HG02763 (cell line): ENCODE data around the gene SPIRE1.
"Not testable (repeated sequence)": the region's sequence is repeated elsewhere in the genome, so short reads cannot be mapped to it uniquely, and the experiment has no call there.

ENCODE experiments used
- ATAC-seq: cut with Tn5 transposase; IDR thresholded peaks from one replicate; pipeline ENCODE4 v1.9.1; 2021; ENCODE audit warnings: mild to moderate bottlenecking, moderate library complexity; ENCODE audit not compliant: unreplicated experiment

Gene SPIRE1

DNA sequence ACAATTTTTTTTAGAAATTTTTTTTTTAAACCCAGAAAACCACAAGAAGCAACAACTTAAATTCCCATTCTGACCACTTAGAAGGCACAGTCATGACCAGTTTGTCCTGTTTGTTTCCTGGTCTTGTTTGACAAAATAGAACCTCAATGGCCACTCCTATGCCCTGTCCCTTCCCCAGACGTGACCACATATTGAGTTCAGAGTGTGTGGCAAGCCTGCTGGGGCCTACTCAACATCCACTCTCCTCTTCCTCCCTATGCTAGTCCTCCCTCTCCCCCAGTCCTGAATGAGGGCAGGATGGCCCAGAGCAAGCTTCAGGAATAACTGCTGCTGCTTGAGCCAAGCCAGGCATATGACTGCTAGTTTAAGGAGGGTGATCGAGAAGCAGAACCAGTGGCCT lies 160.6 kb downstream of the SPIRE1 start:
- no peak for ATAC-seq

DNA sequence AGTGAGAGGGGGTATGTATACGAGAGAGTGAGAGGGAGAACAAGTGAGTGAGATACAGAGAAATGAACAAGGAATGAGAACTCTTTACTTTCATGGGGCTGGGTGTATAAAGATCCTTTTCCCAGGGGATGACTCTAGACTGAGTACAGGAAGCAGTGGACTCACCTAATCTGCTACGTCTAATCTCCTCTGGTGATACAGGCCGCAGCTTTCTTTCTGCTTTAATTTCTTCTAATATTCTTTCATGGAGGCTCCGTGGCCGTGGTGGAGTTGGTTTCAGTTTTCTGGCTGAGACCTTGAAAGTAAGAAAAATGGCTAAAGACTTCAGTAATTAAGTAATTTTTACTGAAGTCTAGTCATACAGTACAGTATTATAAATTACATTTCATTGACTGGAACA lies 165.0 kb downstream of the SPIRE1 start:
- ATAC-seq: no peak

DNA sequence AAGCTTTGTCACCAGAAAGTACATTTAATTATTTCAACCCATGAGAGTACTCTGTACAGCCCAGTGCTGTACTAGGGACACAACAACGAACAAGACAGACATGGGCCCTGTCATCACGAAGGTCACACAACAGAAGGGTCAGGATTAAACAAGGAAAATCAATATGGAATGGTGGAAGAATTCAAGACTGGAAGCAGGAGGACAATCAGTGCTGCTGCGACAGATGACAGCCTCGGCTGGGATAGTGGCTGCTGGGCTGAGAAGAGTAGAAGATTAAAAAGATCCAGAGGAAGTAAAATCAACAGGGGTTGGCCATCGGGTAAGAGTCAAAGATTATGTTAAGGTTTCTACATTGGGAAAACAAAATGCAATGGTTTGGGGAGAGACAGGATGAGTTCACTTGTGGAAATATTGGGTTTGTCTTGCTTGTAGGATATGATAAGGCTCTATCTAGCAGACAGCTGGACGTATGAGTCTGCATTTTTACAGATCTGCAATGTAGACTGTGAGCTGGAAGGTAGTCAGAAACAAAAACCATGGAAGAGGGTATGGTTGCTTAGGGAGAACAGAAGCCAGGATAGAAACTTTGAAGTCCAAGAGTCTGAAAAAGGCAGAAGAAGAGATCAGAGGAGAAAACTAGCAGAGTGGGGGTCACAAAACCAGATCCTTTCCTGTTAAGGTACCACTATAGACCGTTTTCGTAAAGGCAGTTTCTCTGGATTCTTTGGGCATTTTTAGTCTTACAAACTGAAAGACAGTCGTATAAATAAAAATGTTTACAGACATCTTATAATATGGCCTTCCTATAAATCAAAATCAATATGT lies 166.1 kb downstream of the SPIRE1 start:
- no peak for ATAC-seq

DNA sequence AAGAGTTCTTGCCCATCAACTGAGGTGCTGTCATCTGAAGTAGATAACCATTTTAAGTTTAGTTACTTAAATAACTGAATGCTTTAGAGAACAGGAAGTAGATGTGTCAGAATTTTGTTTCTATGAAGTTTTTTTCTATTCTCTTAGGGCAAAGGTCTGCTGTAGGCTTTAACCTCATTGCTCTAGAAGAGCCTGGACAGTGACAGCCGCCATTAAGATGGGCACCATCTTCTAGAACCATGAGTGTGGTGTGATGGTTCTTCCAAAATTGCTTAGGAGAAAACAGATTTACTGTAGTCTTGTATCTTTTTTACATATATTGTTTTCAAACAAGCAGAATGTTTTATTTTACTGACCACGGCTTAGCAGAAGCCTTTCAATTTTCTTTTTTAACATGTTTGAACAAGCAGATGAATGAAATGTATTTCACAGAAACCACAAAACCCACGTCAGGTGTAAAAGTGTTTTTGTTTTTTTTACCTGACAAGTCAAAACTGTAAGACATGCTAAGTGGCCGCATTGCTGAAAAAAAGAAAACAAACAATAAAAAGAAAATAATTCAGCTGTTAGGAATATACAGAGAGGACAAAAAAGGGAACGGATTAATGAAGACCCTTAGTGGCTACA lies 172.3 kb downstream of the SPIRE1 start:
- ATAC-seq: no peak

DNA sequence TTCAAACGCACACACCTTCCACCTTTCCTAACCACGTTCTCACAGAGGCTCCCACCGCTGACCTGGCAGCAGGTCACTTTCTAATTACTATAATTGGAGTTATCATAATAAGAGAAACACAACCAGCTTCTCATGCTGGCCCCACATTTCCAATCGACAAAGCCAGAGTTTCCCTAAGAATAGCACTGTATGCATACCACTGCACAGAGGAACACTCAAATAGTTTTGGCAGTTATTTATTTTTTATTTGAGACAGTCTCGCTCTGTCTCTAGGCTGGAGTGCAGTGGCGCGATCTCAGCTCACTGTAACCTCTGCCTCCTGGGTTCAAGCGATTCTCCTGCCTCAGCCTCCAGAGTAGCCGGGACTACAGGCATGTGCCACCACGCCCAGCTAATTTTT lies 176.0 kb downstream of the SPIRE1 start:
- not testable (repeated sequence) for ATAC-seq

DNA sequence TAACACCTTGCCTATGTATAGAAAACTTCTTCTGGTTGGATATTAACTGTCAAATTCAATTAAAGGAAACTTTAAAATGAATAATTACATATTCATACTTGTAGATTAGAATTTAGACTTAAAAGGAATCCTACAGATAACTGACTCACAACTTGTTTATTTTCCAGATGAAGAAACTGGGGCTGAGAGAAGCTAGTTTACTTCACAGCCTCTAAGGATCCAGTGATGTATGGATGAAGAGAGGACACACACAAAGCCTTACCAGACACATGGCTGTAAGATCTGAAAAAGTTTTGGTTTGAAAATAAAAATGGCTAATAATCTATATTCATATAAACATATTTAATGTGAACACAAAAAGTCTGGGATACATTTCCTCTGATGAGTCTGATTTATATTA lies 177.9 kb downstream of the SPIRE1 start:
- no peak for ATAC-seq

DNA sequence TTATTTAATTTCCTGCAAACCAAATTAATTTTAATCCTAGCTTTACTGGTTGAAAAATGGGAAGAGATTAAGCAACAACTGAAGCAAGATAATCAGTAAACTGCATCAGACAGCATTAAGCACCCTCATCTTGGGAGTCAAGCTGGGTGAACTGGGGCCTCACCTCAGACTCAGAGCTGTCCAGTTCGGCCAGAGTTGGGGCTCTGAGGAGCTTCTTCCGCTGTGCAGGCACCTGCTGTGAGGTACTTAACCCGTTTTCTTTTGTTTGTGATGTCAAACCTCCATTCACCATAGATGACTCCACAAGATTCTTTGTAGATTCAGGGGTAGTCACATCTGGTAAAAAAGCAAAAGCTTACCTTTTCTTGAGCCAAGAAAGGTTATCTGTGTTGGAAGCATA lies 178.4 kb downstream of the SPIRE1 start:
- no peak for ATAC-seq

DNA sequence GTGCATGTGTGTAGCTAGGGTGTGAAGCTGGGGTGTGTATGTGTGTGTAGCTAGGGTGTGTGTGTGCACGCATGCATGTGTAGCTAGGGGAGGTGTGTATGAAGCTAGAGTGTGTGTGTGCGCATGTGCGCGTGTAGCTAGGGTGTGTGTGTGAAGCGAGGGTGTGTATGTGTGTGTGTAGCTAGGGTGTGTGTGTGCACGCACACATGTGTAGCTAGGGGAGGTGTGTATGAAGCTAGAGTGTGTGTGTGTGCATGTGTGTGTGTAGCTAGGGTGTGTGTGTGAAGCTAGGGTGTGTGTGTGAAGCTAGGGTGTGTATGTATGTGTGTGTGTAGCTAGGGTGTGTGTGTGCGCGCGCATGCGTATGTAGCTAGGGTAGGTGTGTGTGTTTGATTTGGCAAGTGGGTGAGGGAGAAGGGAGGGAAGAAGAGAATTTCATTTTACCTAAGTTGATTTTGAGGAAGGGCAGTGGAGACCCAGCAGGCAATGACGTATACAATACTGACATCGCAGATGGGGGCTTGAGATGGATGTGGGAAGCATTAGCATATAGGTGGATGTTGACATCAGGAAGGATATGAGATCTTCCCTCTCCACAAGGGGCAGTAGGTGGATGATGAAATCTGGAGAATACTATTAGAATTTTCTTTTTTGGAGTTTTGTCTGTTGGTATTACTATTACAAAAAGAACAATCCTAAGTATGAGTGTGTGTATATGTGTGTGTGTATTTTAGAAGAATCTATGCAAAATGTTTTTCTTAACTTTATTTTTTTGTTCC lies 179.4 kb downstream of the SPIRE1 start:
- ATAC-seq: no peak

DNA sequence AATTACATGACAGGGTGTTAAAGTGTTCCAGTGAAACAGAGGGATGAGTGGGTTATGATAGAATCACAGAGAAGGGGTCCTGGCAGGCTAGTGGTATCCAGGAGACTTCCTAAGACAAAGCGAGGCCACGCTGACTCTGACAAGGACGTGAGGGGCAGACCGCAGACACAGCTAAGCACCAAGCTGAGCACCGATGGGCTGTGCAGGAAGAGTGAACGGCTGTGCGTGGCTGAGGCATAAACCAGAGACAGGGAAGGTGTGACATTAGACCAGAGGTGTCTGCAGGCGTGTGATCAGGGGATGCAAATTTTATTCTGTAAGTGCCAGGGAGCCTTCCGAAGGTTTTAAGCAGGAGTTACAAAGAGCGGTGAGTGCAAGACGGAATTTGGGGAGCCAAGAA lies 180.3 kb downstream of the SPIRE1 start:
- no peak for ATAC-seq

DNA sequence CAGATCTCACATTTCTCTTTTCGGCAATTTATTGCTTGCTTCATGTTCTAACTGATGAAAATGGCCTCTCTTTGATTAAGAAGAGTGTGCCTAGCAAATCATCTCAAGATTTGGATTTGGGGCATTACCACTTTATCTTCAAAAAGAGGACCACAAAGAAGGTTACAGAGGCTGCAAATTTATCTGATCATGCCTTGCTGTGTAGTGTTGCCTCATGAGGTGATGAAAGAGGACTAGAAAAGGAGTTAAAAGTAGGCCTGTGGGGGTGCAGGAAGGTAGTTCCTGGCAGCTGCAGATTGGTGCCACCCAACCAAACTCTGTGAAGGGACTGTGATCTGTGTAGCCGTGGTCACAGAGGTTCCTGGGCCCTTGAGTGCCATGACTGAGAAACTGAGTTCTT lies 181.0 kb downstream of the SPIRE1 start:
- ATAC-seq: no peak

DNA sequence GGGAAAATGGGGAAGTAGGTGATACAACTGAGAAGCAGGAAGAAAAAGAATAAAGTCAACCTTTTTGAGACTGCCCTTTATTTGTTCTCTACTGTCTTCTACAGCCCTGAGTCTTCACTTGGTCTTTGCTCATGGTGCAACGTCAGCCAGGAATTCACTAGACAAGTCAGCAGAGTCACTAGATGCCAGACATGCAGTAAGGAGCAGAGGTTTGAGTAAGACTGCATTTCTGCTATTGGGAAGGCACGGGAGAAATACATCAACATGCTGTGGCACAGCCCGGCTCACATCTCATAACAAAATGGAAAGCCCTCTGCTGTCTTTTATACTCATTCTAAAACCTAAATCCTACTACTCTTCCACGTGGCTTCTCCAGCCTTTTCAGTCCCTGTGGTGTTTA lies 183.0 kb downstream of the SPIRE1 start:
- ATAC-seq: no peak

DNA sequence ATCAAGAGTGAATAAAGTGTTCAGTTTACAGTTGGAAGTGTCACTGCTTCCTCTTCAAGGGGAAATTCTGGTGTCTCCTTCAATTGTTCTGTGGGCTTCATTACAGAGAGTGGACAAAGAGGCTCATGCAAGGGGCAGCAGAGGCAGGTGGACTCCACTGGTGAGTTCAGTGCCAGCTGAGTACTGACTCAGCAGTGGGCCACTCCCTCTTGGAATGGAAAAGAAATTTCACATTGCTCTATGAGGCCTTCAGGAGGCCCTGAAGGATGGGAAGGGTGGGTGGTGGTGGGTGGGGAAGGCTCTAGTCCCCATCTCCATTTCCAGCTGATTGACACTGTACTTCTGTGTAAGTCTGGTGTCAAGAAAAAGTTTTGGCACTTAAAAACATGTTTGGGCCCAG lies 183.8 kb downstream of the SPIRE1 start:
- ATAC-seq: no peak

DNA sequence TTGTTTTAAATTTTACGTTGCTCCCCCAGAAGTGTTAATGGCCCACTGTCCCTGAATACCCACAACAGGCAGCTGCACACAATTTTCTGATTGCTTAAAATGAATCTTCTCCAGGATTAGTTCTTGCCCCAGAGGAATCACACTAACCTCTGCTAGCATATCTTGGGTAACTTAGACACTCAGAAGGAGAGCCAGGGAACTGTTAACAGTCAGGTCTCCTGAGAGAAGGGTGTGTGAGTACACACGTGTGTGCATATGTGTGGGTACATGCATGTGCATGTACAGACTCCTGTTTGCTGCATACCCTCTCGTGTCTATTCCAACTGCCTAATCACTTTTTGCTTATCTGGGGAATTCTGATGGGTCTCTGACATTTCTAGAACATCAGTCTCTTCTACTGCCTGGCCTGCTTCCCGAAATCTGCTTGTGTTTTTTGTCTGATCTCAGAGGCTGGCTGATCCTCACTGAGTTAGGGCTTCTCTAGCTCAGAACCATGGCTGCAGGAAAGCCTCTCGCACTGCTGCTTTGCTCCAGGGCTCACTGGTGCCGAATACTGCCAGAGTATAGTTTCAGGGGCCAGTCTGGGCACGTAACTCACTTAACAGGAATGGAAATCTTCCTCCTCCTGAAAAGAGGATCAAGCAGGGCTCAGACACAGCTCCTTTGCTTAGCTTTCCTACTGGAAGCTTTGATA lies 187.4 kb downstream of the SPIRE1 start:
- no peak for ATAC-seq

DNA sequence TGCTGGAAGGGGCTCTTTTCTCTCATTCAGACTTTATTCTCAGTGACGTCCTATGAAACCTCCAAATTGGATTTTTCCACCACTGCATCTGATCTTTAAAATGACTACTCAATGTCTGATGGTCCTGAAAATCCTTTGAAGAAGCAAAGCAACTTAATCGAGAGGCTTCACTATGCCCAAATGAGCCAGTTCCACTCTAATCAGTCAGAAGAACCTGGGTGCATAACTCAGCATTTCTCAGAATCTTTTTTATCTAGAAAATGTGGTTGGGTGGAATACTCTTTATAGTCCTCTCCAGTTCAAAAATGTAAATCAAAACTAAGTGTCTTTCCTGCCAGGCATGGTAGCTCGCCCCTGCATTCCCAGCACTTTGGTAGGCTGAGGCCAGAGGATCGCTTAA lies 189.5 kb downstream of the SPIRE1 start:
- ATAC-seq: no peak

DNA sequence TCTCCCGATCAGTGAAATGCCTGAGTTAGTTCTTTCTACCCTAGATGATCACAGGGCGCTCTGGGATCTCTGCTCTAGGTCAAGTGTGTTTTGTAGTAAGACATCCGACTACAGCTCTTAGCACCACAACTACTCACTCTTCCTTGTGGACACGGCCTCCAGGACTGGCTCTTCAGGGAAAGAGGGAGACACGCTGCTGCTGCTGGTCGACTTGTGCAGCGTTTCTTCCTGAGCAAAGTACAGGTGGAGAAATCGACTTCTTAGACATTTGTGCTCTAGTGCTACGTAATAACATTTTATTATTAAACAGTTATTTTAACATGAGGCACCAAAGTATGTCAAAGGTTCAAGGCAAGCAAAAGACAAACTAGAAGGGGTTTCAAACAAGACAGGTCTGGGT lies 193.2 kb downstream of the SPIRE1 start:
- ATAC-seq: no peak

DNA sequence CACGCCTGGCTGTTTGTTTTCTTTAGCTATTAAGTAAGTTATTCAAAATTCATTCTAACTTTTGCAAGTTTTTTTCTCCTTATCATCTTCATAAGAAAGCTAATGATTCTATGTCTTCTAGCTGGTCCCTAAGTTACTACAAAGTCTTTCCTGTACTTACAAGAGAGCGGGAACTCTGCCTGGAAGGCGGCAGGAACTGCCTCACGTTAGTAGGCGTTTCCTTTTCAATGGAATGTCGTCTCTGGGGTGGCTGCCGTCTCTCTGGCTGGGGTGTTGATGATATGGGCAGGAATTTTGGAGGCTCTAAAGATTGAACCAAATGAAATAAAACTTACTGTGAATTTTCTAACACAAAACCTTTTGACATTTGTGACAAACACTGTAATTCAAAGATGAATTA lies 194.7 kb downstream of the SPIRE1 start:
- ATAC-seq: no peak

DNA sequence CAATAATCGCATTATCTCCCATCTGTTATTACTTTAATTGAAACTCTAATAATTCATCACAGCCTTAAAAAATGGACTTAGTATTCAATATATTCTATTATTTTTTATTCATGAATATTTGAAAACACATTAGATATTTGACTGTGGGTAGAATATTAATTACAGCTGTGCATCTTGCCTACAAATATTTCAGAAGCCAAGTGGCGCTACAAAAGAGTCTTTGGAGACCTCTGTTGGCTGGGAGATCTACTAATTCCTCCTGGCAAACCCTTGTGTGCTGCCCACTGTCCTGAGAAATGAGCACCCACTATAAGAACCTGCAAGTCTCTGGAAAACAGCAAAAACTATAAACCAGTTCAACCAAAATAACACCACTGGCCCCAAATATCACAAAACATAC lies 195.7 kb downstream of the SPIRE1 start:
- no peak for ATAC-seq

DNA sequence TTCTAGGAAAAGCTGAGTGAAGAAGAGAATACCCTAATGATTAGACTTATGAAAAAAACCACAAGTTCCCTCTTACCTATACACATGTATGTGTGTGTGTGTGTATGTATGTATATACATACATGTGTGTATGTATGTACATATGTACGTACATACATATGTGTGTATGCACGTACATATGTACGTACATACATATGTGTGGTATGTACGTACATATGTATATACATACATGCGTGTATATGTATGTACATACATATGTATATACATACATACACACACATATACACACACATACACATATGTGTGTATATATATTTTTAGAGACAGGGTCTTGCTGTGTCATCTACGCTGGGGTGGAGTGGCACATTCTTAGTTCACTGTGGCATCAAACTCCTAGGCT lies 196.6 kb downstream of the SPIRE1 start:
- ATAC-seq: no peak

DNA sequence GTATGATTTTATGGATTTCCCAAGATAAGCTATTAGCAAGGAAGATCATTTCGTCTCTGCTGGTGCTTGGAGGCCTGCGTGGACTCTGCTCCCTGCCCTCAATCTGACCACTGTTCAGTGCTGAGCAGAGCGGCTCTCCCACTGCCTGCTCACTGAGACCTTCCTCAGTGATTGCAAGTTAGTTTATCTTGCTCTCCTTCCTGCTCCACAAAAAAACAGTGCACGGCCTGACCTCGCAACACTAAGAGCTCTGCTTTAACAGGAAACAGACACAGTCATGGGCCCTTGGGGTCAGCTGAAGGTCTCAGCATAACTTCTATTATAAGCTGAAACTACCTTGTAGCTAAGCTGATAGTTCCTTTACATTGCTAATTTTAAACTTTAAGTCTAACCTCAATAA lies 197.0 kb downstream of the SPIRE1 start:
- ATAC-seq: no peak

DNA sequence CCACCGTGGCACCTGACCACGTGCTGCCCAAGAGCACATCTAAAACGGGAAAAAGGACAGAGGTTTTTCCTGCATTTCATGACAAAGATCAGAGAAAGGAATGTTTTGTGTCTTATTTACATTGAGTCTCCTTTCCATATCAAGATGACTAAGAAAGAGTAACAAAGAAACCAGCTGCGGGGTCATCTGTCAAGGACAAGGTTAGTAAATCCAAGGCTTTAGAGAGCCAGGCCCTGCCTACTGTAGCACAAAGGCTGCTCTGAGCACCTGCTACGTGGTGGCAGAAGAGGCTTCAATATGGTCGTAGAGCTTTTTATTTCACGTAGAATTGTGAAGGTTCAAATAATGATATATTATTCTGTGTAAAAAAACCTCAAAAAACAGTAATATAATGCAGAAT lies 199.1 kb downstream of the SPIRE1 start:
- no peak for ATAC-seq

DNA sequence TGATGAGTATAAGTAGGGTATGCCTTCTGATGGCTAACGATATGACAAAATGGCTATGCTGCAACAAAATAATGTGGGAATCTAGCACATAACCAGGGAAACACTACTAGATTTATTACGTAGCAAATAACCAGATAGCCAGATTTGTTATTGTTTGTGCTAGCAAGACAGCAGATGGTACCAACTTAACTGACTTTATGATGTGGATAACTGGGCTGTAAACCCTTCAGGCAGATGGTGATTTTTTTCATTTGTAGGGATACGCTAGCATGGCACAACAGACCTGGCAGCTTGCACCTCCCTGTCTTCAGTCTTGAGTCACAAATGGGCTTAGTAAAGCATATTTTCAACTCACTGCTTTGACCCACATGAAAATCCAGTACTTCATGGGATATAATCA lies 201.5 kb downstream of the SPIRE1 start:
- ATAC-seq: no peak
